ENCODE data around the gene GDF11. TPM values are rescaled to one million over a fixed set of nuclear protein-coding genes. Genes with fewer than 3 reads are reported as not detected.

The GDF11 gene
- total RNA-seq = 1.4 and 1.5 TPM in 2 replicates

GRCh38 chr12:55742719-55743405, at the start of gene GDF11:
Gene GDF11, plus strand, starts transcription at chr12:55743122. Its CDS starts 195 bp downstream, at chr12:55743317.

GRCh38 chr12:55707841-55708694, 34.9 kb upstream of the GDF11 start, which contains the start of gene ITGA7:
Gene ITGA7, minus strand, starts transcription at chr12:55707904. Its CDS starts 222 bp downstream, at chr12:55707682.

DNA sequence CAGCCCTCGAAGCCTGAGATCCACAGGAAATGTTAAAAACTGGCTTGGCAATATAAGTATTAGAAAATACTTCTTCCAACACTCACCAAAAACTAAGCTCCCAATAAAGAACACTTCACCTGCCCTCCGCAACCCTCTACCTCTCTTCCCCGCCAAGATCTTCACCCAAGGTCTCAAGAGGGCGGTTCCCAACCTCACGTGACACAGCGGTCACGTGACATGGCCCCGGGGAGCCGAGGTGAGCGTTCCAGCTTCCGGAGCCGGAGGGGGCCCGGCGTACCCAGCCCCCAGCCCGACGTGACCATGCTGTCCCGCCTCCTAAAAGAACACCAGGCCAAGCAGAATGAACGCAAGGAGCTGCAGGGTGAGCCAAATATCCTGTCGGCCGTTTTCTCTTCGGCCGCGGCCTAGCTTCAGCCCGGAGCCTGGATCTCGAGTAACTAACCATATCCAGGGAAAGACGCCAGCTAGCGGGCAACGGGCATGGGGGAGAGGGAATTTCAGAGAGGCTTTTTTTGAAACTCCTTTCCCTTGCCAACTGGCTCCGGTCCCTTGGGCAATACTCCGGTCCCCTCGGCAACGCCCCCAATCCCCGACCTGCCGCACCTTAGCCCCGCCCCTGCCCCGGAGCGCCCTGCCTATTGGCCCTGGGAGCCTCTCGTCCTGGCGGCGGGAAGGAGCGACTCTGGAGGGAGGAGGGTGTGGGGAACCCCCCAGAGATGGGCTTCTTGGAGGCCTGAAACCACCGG, 26.9 kb upstream of the GDF11 start, which contains the start of gene BLOC1S1:
Gene BLOC1S1 (plus strand): TSS at position 214 of the 749 bp plus-strand sequence. CDS start 6 bp downstream, at position 220.

DNA sequence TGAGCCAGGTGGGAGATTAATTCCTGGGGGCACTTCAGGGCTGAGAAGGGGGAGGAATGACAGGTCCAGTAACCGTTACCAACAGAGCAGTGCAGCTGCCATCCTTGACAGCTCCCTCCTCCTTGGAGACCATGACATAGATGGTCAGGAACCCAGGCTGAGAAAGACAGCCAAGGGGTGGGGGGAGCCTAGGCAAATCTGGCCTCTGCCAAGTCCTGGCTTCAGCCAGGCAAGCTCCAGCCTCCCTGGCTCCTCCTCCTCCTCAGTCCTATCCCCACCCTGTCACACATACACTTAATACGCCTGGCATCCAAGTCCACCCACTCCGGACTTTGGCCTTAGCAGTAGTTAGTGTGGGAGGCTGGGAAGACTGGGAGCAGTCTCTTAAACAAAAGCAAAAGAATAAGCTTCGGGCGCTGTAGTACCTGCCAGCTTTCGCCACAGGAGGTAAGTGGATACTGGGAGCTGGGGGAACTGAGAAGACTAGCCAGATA, 22.8 kb upstream of the GDF11 start, which contains the start of gene RDH5:
Gene RDH5 (plus strand): TSS at position 323 of the 494 bp plus-strand sequence. CDS start 792 bp downstream, outside the sequence.

GRCh38 chr12:55728939-55729818, 13.7 kb upstream of the GDF11 start, which contains the start of gene CD63:
Gene CD63, minus strand, starts transcription at chr12:55729009. Its CDS starts 668 bp downstream, at chr12:55728341.

Other genes starting within 250 kb of the GDF11 start
- gene OR6C4, start 193.5 kb upstream of the GDF11 start, total RNA-seq = not detected in 2 replicates
- not detected in 2 replicates for gene OR2AP1, start 170.7 kb upstream of the GDF11 start, total RNA-seq
- gene OR10P1, start 106.2 kb upstream of the GDF11 start, total RNA-seq = not detected in 2 replicates
- 0.22 TPM in 1 of 2 replicates, not detected in the other for gene ITGA7, start 35.2 kb upstream of the GDF11 start, total RNA-seq
- gene BLOC1S1, start 27.1 kb upstream of the GDF11 start, total RNA-seq = 54.9 and 58.2 TPM in 2 replicates
- gene RDH5, start 22.7 kb upstream of the GDF11 start, total RNA-seq = 0.65 and 0.95 TPM in 2 replicates
- gene CD63, start 14.1 kb upstream of the GDF11 start, total RNA-seq = 1,376 and 1,784 TPM in 2 replicates
- 72.7 and 116 TPM in 2 replicates for gene SARNP, start 74.6 kb downstream of the GDF11 start, total RNA-seq
- gene ORMDL2, start 74.9 kb downstream of the GDF11 start, total RNA-seq = 21.7 and 28.8 TPM in 2 replicates
- gene DNAJC14, start 86.5 kb downstream of the GDF11 start, total RNA-seq = 49.2 and 50.7 TPM in 2 replicates
- gene MMP19, start 99.8 kb downstream of the GDF11 start, total RNA-seq = 0.09 and 0.43 TPM in 2 replicates
- 26.8 and 30.8 TPM in 2 replicates for gene PYM1, start 184.8 kb downstream of the GDF11 start, total RNA-seq
- 16.5 and 23.8 TPM in 2 replicates for gene DGKA, start 188.0 kb downstream of the GDF11 start, total RNA-seq
- gene PMEL, start 222.9 kb downstream of the GDF11 start, total RNA-seq = 0.60 and 0.76 TPM in 2 replicates
- gene CDK2, start 223.7 kb downstream of the GDF11 start, total RNA-seq = 13.7 and 17.3 TPM in 2 replicates
- 42.5 and 47.5 TPM in 2 replicates for gene RAB5B, start 231.0 kb downstream of the GDF11 start, total RNA-seq

Measured in dermis lymphatic vessel endothelial cell (primary cell).